Mesenchymal stem cell (in vitro differentiated cells and primary cell): ENCODE data around the gene DNASE1L3. TPM values are rescaled to one million over a fixed set of nuclear protein-coding genes. Genes with fewer than 3 reads are reported as not detected.
A peak's percentile ranks its signal among the peaks of the same experiment; 100 is the strongest.

Experiments
- DNase-seq: peaks from one replicate; pipeline ENCODE4 v3.0.0-alpha.2; 2013
- H2AFZ ChIP-seq: one replicate; pipeline ENCODE4 v1.6.1; 2013; ENCODE audit warnings: low read depth, mild to moderate bottlenecking, control low read depth, inconsistent platforms, low read length, moderate library complexity
- H2AK5ac ChIP-seq: 2 replicates; pipeline ENCODE4 v1.6.1; 2013; ENCODE audit warnings: low read length, moderate library complexity, mild to moderate bottlenecking, inconsistent platforms; ENCODE audit not compliant: severe bottlenecking
- H2BK120ac ChIP-seq: one replicate; pipeline ENCODE4 v1.6.1; 2013; ENCODE audit warnings: low read depth, mild to moderate bottlenecking, inconsistent platforms, low read length, moderate library complexity
- H2BK12ac ChIP-seq, 2 experiments: one replicate each; pipeline ENCODE4 v1.6.1; 2013; ENCODE audit warnings: inconsistent platforms in 2 of 2, low read length in 2 of 2, mild to moderate bottlenecking in 2 of 2, moderate library complexity in 2 of 2, control low read depth in 1 of 2
- H2BK15ac ChIP-seq: one replicate; pipeline ENCODE4 v1.6.1; 2013; ENCODE audit warnings: mild to moderate bottlenecking, low read depth, inconsistent platforms; ENCODE audit not compliant: poor library complexity, severe bottlenecking
- H2BK5ac ChIP-seq: 2 replicates; pipeline ENCODE4 v1.6.1; 2013; ENCODE audit warnings: low read depth, mild to moderate bottlenecking, low read length, control low read depth, inconsistent platforms; ENCODE audit not compliant: poor library complexity, severe bottlenecking
- H3K14ac ChIP-seq, 2 experiments: one replicate each; pipeline ENCODE4 v1.6.1; 2013; ENCODE audit warnings: inconsistent platforms in 2 of 2, low read length in 2 of 2, control low read depth in 1 of 2, mild to moderate bottlenecking in 1 of 2, moderate library complexity in 1 of 2
- H3K18ac ChIP-seq, 2 experiments: one replicate each; pipeline ENCODE4 v1.6.1; 2013; ENCODE audit warnings: inconsistent platforms in 2 of 2, low read length in 2 of 2, control low read depth in 1 of 2, low read depth in 1 of 2, mild to moderate bottlenecking in 1 of 2
- H3K23ac ChIP-seq, 2 experiments: one replicate each; pipeline ENCODE4 v1.6.1; 2013; ENCODE audit warnings: inconsistent platforms in 2 of 2, low read length in 2 of 2, mild to moderate bottlenecking in 2 of 2, moderate library complexity in 2 of 2, control low read depth in 1 of 2
- H3K27ac ChIP-seq: 2 replicates; pipeline ENCODE4 v1.5.1; 2013; ENCODE audit warnings: mild to moderate bottlenecking, moderate library complexity, low read length, control low read depth, inconsistent platforms; ENCODE audit not compliant: poor library complexity, severe bottlenecking
- H3K27me3 ChIP-seq, 2 experiments: 2 replicates each; pipeline versions ENCODE4 v1.6.1 to v1.7.0; 2013; ENCODE audit warnings: low read length in 2 of 2, mild to moderate bottlenecking in 2 of 2, moderate library complexity in 2 of 2, control low read depth in 1 of 2, inconsistent platforms in 1 of 2; ENCODE audit not compliant: control insufficient read depth in 1 of 2, insufficient read depth in 1 of 2
- H3K36me3 ChIP-seq, 2 experiments: 2 replicates each; pipeline versions ENCODE4 v1.6.1 to v1.7.0; 2013; ENCODE audit warnings: low read length in 2 of 2, control low read depth in 1 of 2, inconsistent platforms in 1 of 2, low read depth in 1 of 2, mild to moderate bottlenecking in 1 of 2; ENCODE audit not compliant: insufficient read depth in 2 of 2, control insufficient read depth in 1 of 2
- H3K4ac ChIP-seq, 2 experiments: one replicate each; pipeline ENCODE4 v1.6.1; 2013; ENCODE audit warnings: inconsistent platforms in 2 of 2, low read length in 2 of 2, mild to moderate bottlenecking in 2 of 2, moderate library complexity in 2 of 2, control low read depth in 1 of 2, low read depth in 1 of 2
- H3K4me1 ChIP-seq: 2 replicates; pipeline ENCODE4 v1.6.1; 2013; ENCODE audit warnings: low read depth, low read length, control low read depth; ENCODE audit not compliant: control insufficient read depth, insufficient read depth
- H3K4me2 ChIP-seq: 2 replicates; pipeline ENCODE4 v1.6.1; 2013; ENCODE audit warnings: low read length, mild to moderate bottlenecking, inconsistent platforms; ENCODE audit not compliant: poor library complexity, severe bottlenecking
- H3K4me3 ChIP-seq, 2 experiments: 2 replicates each; pipeline versions ENCODE4 v1.5.1 to v1.7.0; 2013; ENCODE audit warnings: low read length in 2 of 2, mild to moderate bottlenecking in 2 of 2, control low read depth in 1 of 2, low read depth in 1 of 2; ENCODE audit not compliant: insufficient read depth in 1 of 2
- H3K79me1 ChIP-seq: replicated peaks from 2 replicates; pipeline ENCODE4 v1.6.1; 2013; ENCODE audit warnings: mild to moderate bottlenecking, control low read depth, low read length, inconsistent platforms; ENCODE audit not compliant: poor library complexity, severe bottlenecking
- H3K9ac ChIP-seq: 2 replicates; pipeline ENCODE4 v1.7.0; 2013; ENCODE audit warnings: mild to moderate bottlenecking, low read length, moderate library complexity
- H3K9me3 ChIP-seq: 2 replicates; pipeline ENCODE4 v1.7.0; 2013; ENCODE audit warnings: mild to moderate bottlenecking, low read length; ENCODE audit not compliant: control insufficient read depth
- H4K8ac ChIP-seq: one replicate; pipeline ENCODE4 v1.6.1; 2013; ENCODE audit warnings: inconsistent platforms, mild to moderate bottlenecking, low read length, moderate library complexity
- H4K91ac ChIP-seq: one replicate; pipeline ENCODE4 v1.6.1; 2013; ENCODE audit warnings: mild to moderate bottlenecking, low read length, inconsistent platforms
- WGBS: methylation state at CpG from one replicate; pipeline ENCODE4 v1.1.7; 2013; ENCODE audit warnings: mixed read lengths; 5-methylcytosine and 5-hydroxymethylcytosine counted together
- polyA plus RNA-seq, 2 experiments: library from polyadenylated mRNA; stranded (reverse); fragments of 200-250 nt; gene quantifications; one replicate each; pipeline ENCODE4 v1.2.3, GENCODE V29; 2013

The DNASE1L3 gene, protein sequence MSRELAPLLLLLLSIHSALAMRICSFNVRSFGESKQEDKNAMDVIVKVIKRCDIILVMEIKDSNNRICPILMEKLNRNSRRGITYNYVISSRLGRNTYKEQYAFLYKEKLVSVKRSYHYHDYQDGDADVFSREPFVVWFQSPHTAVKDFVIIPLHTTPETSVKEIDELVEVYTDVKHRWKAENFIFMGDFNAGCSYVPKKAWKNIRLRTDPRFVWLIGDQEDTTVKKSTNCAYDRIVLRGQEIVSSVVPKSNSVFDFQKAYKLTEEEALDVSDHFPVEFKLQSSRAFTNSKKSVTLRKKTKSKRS
- polyA plus RNA-seq (2013, experiment 1 of 2), result not detected
- not detected for polyA plus RNA-seq (2013, experiment 2 of 2)

DNA sequence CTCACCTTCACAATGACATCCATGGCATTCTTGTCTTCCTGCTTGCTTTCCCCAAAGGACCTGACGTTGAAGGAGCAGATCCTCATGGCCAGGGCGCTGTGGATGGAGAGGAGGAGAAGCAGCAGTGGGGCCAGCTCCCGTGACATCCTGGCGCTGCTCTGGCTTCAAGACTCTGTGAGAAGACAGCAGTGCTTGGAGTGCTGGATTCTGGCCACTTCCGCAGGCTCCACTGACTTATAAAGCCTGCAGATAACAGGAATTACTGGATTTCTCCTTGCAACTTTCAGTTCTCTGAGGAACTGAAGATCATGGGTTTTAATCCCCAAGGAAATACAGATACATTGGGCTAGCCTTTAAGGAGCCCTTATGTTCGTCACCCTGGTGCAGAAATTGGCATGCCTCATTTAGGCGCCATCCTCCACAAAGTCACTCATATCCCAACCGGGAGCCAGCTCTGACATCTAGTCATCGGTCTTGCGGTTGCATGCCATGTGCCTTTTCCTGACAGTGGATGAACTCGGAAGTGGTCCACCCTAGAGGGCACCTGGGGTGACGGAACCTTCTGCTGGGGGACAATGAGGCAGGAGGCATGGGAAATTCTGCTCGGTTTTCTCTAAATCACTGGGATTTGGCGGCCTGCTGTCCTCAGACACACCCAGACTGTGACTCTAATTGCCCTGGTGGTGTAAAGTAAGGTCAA lies at the start of gene DNASE1L3:
Gene DNASE1L3 (minus strand): TSS at position 212 of the 700 bp plus-strand sequence. CDS start 66 bp downstream, at position 146.
- Histone ChIP-seq H3K36me3 (no peaks in the 10 kb centered on the region), H3K23ac (no peak within 1 kb of the TSS), H3K27ac (no peak within 1 kb of the TSS), H3K4me2 (no peak within 1 kb of the TSS), H3K27me3 (peaks cover 0 to 44% of the 10 kb centered on the region in 2 experiments), H2BK5ac (no peak within 1 kb of the TSS), H2BK15ac (no peak within 1 kb of the TSS), H2AK5ac (no peak within 1 kb of the TSS), H3K18ac (no peak within 1 kb of the TSS), H2BK120ac (no peak within 1 kb of the TSS), H3K4me1 (no peaks in the 10 kb centered on the region), H3K4ac (no peak within 1 kb of the TSS), H4K91ac (no peak within 1 kb of the TSS), H3K14ac (no peak within 1 kb of the TSS), H2BK12ac (no peak within 1 kb of the TSS), H3K9ac (peak within 1 kb of the TSS; percentile 19), H3K4me3 (peak within 1 kb of the TSS in 1 of 2 experiments; percentile 43), H3K9me3 (no peaks in the 10 kb centered on the region), H2AFZ (no peak within 1 kb of the TSS), H4K8ac (no peak within 1 kb of the TSS), H3K79me1 (no peaks in the 10 kb centered on the region)
- no peak for DNase-seq
- WGBS, result 82% methylated on average over 14 of the region's 14 CpGs

DNA sequence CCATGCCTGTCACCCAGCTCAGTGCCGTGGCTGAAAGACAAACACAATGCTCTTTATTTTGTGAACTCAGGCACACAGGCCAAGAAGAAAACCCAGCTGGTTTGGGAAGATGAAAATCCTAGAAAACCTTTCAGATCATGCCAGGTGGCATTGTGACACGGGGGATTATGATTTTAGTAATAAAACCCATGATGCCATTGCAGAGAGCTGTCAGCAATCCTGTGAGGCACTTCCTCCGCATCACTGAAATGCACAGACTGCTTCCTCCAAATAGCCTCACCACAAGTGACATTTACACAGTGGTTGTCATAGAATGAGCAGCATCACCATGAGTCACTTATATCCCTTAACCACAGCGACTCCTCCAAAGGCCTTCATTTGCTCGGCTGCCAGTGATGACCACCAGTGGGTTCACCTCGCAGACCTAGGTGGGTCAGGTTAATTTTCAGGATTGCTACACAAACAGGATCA lies 49.5 kb upstream of the DNASE1L3 start:
- Histone ChIP-seq H3K4me2 (no peak overlapping the region), H3K27ac (no peak overlapping the region), H4K8ac (no peak overlapping the region), H3K23ac (no peak overlapping the region), H3K4ac (no peak overlapping the region), H3K36me3 (peaks cover 0 to 16% of the 10 kb centered on the region in 2 experiments), H3K14ac (peak overlapping the region in 1 of 2 experiments; percentile 57), H2AK5ac (no peak overlapping the region), H3K9me3 (no peaks in the 10 kb centered on the region), H3K4me3 (no peak overlapping the region), H3K4me1 (peaks cover 7% of the 10 kb centered on the region), H3K9ac (no peak overlapping the region), H2BK12ac (no peak overlapping the region), H3K79me1 (no peaks in the 10 kb centered on the region), H2AFZ (no peak overlapping the region), H2BK5ac (no peak overlapping the region), H2BK120ac (no peak overlapping the region), H4K91ac (no peak overlapping the region), H2BK15ac (no peak overlapping the region), H3K27me3 (no peaks in the 10 kb centered on the region), H3K18ac (no peak overlapping the region)
- WGBS, result 61% methylated on average over 6 of the region's 6 CpGs
- DNase-seq, result peak; percentile 85

DNA sequence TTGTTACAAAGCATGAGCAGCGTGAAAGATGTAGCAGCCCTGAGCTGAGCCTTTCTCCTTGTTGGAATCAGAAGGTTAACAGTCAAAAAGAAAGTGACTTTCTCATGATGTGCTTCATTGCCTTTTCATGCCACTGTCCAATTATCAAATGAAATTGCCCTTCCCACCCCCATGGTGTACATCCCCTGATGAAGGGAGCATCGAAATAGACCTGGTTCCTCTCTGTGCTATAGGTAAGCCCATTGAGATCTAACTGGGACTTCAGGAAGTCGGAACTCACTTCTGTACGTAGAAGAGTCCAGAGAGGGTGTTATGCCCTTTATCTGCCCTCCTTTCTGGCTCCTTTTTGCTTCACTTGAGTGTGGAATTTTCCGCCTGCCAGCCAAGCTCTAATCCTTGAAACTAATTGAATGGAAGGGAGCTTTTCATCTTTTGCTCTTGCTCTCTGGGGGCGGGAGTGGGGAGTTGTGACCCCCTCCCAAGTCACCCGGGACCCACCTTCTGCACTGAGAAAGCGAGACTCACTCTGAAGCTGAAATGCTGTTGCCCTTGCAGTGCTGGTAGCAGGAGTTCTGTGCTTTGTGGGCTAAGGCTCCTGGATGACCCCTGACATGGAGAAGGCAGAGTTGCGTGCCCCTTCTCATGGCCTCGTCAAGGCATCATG lies 47.8 kb upstream of the DNASE1L3 start:
- Histone ChIP-seq H2BK120ac (no peak overlapping the region), H3K27me3 (no peaks in the 10 kb centered on the region), H3K36me3 (peaks cover 0 to 16% of the 10 kb centered on the region in 2 experiments), H3K27ac (no peak overlapping the region), H2AK5ac (no peak overlapping the region), H4K91ac (no peak overlapping the region), H3K4me1 (peaks cover 7% of the 10 kb centered on the region), H3K18ac (no peak overlapping the region), H3K4ac (no peak overlapping the region), H2AFZ (no peak overlapping the region), H3K4me3 (no peak overlapping the region), H2BK12ac (no peak overlapping the region), H3K79me1 (no peaks in the 10 kb centered on the region), H3K23ac (no peak overlapping the region), H3K4me2 (no peak overlapping the region), H2BK15ac (no peak overlapping the region), H2BK5ac (no peak overlapping the region), H3K14ac (no peak overlapping the region), H4K8ac (no peak overlapping the region), H3K9ac (no peak overlapping the region), H3K9me3 (no peaks in the 10 kb centered on the region)
- no peak for DNase-seq
- WGBS, result 92% methylated on average over 10 of the region's 10 CpGs

DNA sequence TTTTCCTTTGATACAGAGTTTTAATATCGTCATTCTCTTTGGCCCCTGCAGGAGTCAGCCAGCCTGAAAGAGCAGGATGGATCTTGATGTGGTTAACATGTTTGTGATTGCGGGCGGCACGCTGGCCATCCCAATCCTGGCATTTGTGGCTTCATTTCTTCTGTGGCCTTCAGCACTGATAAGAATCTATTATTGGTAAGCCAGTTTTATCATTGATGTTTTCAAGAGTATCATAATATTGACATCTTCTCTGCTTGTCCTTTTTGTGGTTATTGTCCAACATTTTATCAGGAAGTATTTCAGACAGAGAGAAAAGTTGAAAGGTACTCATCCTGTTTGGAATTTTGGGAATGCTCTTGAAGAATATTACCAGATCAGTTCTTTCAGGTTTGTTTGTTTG lies 45.7 kb upstream of the DNASE1L3 start:
- Histone ChIP-seq H2BK120ac (no peak overlapping the region), H2AFZ (no peak overlapping the region), H3K9ac (no peak overlapping the region), H2BK15ac (no peak overlapping the region), H3K27ac (no peak overlapping the region), H4K8ac (no peak overlapping the region), H3K14ac (no peak overlapping the region), H3K79me1 (no peaks in the 10 kb centered on the region), H2AK5ac (no peak overlapping the region), H3K23ac (no peak overlapping the region), H4K91ac (no peak overlapping the region), H3K36me3 (peaks cover 0 to 16% of the 10 kb centered on the region in 2 experiments), H3K4me1 (peaks cover 7% of the 10 kb centered on the region), H3K4ac (no peak overlapping the region), H3K9me3 (no peaks in the 10 kb centered on the region), H2BK5ac (no peak overlapping the region), H3K27me3 (no peaks in the 10 kb centered on the region), H3K18ac (no peak overlapping the region), H2BK12ac (no peak overlapping the region), H3K4me2 (no peak overlapping the region), H3K4me3 (no peak overlapping the region)
- no peak for DNase-seq
- WGBS, result 99% methylated on average over 4 of the region's 4 CpGs
